Measurements from ENCODE around the gene ANXA11. TPM values are rescaled to one million over a fixed set of nuclear protein-coding genes. Genes with fewer than 3 reads are reported as not detected.
A peak's percentile ranks its signal among the peaks of the same experiment; 100 is the strongest.

The ANXA11 gene
- total and polyA plus RNA-seq, 2 of the 8 experiments (the other 6 are each of a cell fraction or from before 2014, with no cell fraction given): 40.5 to 84.9 TPM

- no peak for TF ChIP-seq JUN (IDR thresholded peaks at IDR 0.05; ENCODE audit: low read depth, low read length)
- TF ChIP-seq EGR1 (IDR thresholded peaks at IDR 0.05; ENCODE audit: borderline replicate concordance, low read depth, low read length): peak; percentile 4; the same call in 1 of the 2 replicates
- peak; percentile 58 for TF ChIP-seq ASH2L (IDR thresholded peaks at IDR 0.05; ENCODE audit: low read length)
- no peak for TF ChIP-seq GABPA (IDR thresholded peaks at IDR 0.05; ENCODE audit: borderline replicate concordance, insufficient read depth, low read length)
- no peak for TF ChIP-seq SP1 (IDR thresholded peaks at IDR 0.05; ENCODE audit: low read depth, low read length)
- TF ChIP-seq CTCF (IDR thresholded peaks at IDR 0.05; ENCODE audit: control extremely low read depth in 1 of 3, insufficient read depth in 1 of 3, low read depth in 1 of 3, low read length in 3 of 3): no peak
- TF ChIP-seq SUZ12 (IDR thresholded peaks at IDR 0.05; ENCODE audit: low read length): no peak
- no peak; the same call in 1 of the 2 replicates for TF ChIP-seq E2F6 (IDR thresholded peaks at IDR 0.05)
- no peak for TF ChIP-seq CHD2 (IDR thresholded peaks at IDR 0.05; ENCODE audit: low read length)
- no peak for TF ChIP-seq TCF12 (IDR thresholded peaks at IDR 0.05; ENCODE audit: low read depth, low read length)
These were observed 72.8 kb downstream of the ANXA11 start, which contains the start of gene PLAC9 (continued) for GRCh38 chr10:80132299-80133139.
